ENCODE results near the gene AP2A1.

Gene AP2A1

DNA sequence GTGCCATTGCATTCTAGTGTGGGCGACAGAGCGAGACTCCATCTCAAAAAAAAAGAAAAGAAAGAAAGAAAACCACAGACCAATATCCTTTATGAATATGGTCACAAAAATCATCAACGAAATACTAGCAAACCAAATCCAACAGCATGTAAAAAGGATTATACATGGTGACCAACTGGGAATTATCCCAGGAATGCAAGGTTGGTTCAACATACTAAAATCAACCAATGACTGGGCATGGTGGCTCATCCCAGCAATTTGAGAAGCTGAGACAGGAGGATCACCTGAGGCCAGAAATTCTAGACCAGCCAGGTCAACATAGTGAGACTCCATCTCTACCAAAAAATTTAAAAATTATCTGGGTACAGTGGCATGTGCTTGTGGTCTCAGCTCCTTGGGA, 10.8 kb upstream of the AP2A1 start:
- Mint-ChIP-seq H3K4me1 (ENCODE audit: low read depth) (no peaks in the 10 kb centered on the region), H3K27ac (no peak overlapping the region), H3K27me3 (no peaks in the 10 kb centered on the region), H3K4me3 (no peak overlapping the region), H3K9me3 (ENCODE audit: low read depth) (no peaks in the 10 kb centered on the region), H3K36me3 (no peaks in the 10 kb centered on the region)

DNA sequence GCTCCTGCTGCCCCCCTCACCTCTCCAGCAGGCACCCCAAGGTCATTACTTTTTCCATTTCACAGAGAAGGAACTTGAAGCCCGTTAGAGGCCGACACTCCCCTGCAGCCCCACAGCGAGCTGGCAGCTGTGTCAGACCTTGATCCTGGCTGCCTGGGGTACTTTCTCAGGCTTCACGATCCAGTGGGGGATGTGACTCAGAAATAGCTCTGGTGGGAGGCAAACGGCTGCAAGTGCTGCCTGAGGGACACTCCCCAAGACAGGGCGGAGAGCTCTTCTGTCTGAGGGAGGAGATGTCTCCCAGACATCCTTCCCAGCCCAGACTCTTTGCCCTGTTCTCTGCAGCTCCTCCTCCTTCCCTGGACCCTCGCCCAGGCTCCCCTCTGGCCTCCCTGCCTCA, 8.5 kb upstream of the AP2A1 start:
- Mint-ChIP-seq H3K4me3 (no peak overlapping the region), H3K4me1 (ENCODE audit: low read depth) (peaks cover 1% of the 10 kb centered on the region), H3K9me3 (ENCODE audit: low read depth) (no peaks in the 10 kb centered on the region), H3K27me3 (no peaks in the 10 kb centered on the region), H3K36me3 (no peaks in the 10 kb centered on the region), H3K27ac (no peak overlapping the region)

DNA sequence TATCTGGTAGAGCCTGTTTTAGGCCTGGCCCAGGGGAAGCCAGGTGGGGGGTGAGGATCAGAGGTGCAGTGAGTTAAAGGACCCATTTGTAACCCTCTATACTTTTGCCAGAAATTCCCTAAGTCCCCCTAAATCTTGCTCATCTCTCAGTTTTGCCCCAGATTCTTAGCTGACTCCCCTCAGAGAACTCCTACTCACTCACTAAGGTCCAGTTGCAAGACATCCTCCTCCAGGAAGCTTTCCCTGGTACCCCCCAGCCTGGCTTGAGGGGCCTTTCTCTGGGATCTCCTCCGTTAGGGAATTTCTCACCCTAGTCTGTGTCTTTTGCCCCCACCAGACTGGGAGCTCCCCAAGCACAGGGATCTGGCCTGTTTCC, 5.6 kb upstream of the AP2A1 start:
- no peaks in the 10 kb centered on the region for H3K9me3 Mint-ChIP-seq (ENCODE audit: low read depth)

DNA sequence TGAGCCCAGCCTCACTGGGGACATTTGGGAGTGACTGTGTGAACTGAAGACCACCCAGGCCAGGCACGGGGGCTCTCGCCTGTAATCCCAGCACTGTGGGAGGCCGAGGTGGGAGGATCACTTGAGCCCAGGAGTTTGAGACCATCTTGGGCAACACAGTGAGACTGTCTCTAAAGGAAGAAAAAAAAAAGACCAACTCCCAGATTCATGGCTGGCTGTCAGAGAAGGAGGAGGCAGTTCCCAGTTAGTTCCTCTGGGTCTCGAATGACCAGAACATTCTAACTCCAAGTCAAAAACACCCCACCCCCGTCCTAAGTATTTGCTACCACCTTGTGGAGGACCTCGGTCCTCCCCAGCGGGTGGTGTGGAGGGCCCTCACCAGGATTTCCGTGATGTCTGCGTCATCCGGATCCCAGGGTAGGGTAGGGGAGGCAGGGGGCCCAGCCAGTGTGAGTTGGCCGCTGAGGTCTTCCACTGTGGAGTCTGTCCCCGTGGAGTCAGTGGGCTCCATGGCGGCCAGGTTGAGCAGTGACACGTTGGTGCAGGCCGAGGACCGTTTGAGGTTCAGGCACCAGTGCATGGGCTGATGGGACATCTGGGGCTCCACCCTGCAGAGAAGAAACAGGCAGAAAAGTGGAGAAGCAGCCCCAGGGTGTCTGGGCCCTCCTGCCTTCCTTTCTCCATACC, 5.0 kb upstream of the AP2A1 start:
- Mint-ChIP-seq H3K36me3 (no peaks in the 10 kb centered on the region), H3K4me3 (no peak overlapping the region), H3K27me3 (no peaks in the 10 kb centered on the region), H3K4me1 (ENCODE audit: low read depth) (peaks cover 10% of the 10 kb centered on the region), H3K9me3 (ENCODE audit: low read depth) (no peaks in the 10 kb centered on the region), H3K27ac (no peak overlapping the region)

More for the DNA sequence above, 5.6 kb upstream of the AP2A1 start:
- Mint-ChIP-seq H3K27me3 (no peaks in the 10 kb centered on the region), H3K27ac (no peak overlapping the region), H3K4me3 (no peak overlapping the region), H3K4me1 (ENCODE audit: low read depth) (peaks cover 8% of the 10 kb centered on the region), H3K36me3 (no peaks in the 10 kb centered on the region)

DNA sequence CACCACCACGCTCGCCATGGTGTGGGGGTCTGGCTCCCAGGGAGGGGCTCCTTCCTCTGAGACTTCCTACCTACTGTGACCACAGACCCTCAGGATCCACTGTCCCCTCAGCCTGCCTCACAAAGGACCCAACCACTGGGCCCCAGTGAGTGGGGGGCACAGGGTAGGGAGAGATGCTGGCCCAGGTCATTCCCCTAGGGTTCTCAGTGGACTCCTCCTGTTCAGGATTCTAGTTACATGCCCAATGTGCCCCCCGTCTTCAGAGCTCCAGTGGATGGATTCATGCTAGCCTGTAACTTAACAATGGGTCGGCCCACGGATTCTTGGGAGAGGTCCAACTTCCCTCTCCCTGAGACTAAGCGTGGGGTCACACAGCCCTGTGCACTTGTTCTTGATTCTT, 3.6 kb upstream of the AP2A1 start, which contains the start of gene TSKS:
Gene TSKS, minus strand, starts transcription at position 77 of the 400 bp plus-strand sequence. Its CDS starts 59 bp downstream, at position 18.
- H3K27me3 Mint-ChIP-seq: no peaks in the 10 kb centered on the region
- H3K36me3 Mint-ChIP-seq: no peaks in the 10 kb centered on the region
- peaks cover 20% of the 10 kb centered on the region for H3K4me1 Mint-ChIP-seq (ENCODE audit: low read depth)
- no peaks in the 10 kb centered on the region for H3K9me3 Mint-ChIP-seq (ENCODE audit: low read depth)
- H3K4me3 Mint-ChIP-seq: no peak within 1 kb of the TSS
- peak within 1 kb of the TSS; percentile 23 for H3K27ac Mint-ChIP-seq

DNA sequence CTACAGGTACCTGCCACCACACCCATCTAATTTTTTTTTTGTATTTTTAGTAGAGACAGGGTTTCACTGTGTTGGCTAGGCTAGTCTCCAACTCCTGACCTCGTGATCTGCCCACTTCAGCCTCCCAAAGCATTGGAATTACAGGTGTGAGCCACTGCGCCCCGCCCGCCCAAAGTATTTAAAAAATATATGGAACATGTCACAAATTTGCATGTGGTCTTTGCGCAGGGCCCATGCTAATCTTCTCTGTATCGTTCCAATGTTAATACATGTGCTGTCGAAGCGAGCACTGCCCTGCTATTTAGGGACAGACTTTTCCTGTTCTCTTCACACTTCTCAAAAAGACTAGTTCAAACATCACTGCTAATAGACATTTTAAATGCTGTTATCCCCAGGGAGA, 2.5 kb upstream of the AP2A1 start:
- no peak overlapping the region for H3K27ac Mint-ChIP-seq
- H3K4me1 Mint-ChIP-seq (ENCODE audit: low read depth): peaks cover 29% of the 10 kb centered on the region
- H3K36me3 Mint-ChIP-seq: no peaks in the 10 kb centered on the region
- H3K9me3 Mint-ChIP-seq (ENCODE audit: low read depth): no peaks in the 10 kb centered on the region
- H3K4me3 Mint-ChIP-seq: no peak overlapping the region
- no peaks in the 10 kb centered on the region for H3K27me3 Mint-ChIP-seq

DNA sequence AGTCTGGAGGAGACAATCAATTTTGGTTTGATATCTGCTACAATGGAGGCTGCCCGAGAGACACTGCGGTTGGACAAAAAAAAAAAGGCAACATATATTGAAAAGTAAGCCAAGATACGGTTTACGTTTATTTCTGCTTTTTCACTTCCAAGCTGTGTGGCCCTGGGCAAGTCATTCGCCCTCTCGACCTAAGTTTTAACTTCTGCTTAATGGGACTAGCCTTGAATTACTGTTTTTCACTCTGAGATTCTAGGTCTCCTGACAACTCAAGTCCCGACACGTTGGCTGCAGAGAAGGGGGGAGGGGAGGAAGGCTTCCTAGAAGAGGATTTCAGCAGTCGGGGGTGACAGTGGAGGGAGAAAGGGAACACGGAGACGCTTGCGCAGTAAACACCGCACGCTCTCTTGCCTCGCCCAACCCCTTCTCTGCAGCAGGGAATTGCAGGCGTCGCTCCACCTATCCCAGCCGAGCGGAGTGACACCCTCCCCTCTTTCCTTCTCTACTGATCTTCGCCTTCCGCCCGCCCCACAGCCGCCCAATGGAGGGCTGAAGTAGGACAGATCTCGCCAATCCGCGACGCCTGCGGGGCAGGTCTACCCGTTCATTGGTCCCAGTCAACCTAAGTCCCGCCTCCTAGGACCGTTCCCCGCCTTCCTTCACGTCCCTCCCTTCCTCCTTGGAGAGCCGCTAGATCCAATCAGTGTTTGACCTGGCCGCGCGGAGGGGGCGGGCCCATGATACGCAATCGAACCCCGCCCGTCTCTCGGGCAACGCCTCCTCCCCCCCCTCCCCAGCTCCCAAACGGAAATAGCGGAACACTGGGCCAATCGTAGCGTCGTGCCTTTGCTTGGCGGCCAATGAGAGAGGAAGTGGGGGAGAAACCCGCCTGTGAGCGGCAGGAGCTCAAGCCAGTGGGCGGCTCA, 533 bp upstream of the AP2A1 start:
- no peaks in the 10 kb centered on the region for H3K9me3 Mint-ChIP-seq (ENCODE audit: low read depth)
- peak overlapping the region; percentile 93 for H3K27ac Mint-ChIP-seq
- H3K36me3 Mint-ChIP-seq: no peaks in the 10 kb centered on the region
- no peaks in the 10 kb centered on the region for H3K27me3 Mint-ChIP-seq
- H3K4me1 Mint-ChIP-seq (ENCODE audit: low read depth): peaks cover 37% of the 10 kb centered on the region
- peak overlapping the region; percentile 90 for H3K4me3 Mint-ChIP-seq

DNA sequence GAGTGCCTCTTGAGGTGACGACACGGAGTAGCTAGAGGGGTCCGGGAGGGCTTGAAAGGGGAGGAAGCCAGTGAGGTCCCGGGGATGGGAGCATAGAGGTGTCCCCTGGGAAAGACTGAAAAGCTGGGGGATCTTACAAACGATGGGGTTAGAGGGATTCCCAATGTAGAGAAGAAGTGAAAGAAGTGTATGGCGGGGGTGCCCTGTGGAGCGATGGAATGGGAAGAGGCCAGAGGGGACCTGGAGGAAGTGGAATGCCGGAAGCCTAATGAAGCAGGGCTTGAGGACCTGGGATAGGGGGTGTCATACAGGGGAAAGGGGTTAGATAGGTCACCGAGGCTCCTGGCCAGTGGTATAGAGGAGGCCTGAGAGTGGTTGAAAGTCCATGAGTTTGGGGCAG, 580 bp downstream of the AP2A1 start:
- Mint-ChIP-seq H3K27ac (peak overlapping the region; percentile 77), H3K4me3 (peak overlapping the region; percentile 93), H3K9me3 (ENCODE audit: low read depth) (no peaks in the 10 kb centered on the region), H3K4me1 (ENCODE audit: low read depth) (peaks cover 40% of the 10 kb centered on the region), H3K27me3 (no peaks in the 10 kb centered on the region), H3K36me3 (no peaks in the 10 kb centered on the region)

DNA sequence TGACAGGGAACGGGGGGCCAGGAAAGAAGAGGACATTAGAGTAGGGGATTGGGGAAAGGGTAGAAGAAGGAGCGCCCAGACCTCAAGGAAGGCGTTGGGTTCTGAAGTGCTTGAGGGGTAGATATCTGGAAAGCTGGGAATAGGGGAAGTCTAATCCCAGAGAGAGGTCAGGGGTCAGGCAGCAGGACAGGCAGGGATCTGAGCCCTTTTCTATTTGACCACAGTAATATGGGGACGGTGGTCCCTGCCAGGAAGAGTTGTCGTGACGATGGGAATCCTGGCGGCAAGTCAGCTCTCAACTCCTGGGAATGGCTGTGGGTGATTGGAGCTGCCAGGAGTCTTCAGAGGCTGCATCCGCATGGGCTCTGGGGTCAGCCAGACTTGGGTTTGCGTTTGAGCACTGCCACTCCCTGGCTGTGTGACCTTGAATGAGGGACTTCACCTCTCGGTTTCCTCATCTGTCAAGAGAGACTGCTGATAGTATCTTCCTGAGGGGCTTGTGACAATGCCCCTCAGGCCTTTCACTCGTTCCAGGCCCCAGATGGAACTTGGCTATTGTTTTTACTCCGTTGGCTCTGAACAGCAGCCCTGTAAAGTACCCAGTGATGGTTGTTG, 1.3 kb downstream of the AP2A1 start:
- no peaks in the 10 kb centered on the region for H3K36me3 Mint-ChIP-seq
- H3K27ac Mint-ChIP-seq: no peak overlapping the region
- H3K4me3 Mint-ChIP-seq: peak overlapping the region; percentile 93
- no peaks in the 10 kb centered on the region for H3K9me3 Mint-ChIP-seq (ENCODE audit: low read depth)
- H3K27me3 Mint-ChIP-seq: no peaks in the 10 kb centered on the region
- H3K4me1 Mint-ChIP-seq (ENCODE audit: low read depth): peaks cover 40% of the 10 kb centered on the region

DNA sequence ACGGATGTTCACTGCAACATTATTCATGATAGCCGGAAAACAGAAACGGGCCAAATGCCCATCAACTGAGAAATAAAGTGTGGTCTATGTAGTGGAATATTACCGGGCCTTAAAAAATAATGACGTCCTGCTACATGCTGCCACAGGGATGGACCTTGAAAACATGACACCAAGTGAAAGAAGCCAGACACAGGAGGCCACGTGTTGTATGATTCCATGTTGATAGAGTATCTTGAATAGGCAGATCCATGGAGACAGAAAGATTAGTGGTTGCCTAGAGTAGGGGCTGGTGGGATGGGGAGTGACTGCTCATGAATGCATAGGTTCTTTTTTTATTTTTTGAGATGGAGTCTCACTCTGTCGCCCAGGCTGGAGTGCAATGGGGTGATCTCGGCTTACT, 3.7 kb downstream of the AP2A1 start:
- Mint-ChIP-seq H3K27me3 (no peaks in the 10 kb centered on the region), H3K36me3 (no peaks in the 10 kb centered on the region), H3K27ac (no peak overlapping the region), H3K4me1 (ENCODE audit: low read depth) (peaks cover 38% of the 10 kb centered on the region), H3K4me3 (no peak overlapping the region), H3K9me3 (ENCODE audit: low read depth) (no peaks in the 10 kb centered on the region)

DNA sequence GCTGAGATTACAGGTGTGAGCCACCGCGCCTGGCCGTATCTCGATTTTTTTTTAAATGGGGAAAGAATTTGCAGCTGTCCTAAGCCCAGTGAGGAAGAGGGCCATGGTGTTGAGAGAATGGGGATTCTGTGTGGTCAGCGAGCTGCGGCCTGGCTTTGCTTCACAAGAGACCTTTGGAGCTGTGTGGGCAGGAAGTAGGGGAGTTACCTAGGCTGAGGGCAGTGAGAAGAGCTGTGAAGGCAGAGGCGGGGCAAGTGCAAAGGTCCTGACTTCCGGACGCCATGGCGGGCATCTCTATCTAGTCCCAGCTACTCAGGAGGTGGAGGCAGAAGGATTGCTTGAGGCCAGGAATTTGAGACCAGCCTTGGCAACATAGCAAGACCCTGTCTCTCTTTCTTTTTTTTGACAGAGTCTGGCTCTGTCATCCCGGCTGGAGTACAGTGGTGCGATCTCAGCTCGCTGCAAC, 4.9 kb downstream of the AP2A1 start:
- Mint-ChIP-seq H3K4me1 (ENCODE audit: low read depth) (peaks cover 37% of the 10 kb centered on the region), H3K9me3 (ENCODE audit: low read depth) (no peaks in the 10 kb centered on the region), H3K27ac (no peak overlapping the region), H3K36me3 (no peaks in the 10 kb centered on the region), H3K27me3 (no peaks in the 10 kb centered on the region), H3K4me3 (no peak overlapping the region)

DNA sequence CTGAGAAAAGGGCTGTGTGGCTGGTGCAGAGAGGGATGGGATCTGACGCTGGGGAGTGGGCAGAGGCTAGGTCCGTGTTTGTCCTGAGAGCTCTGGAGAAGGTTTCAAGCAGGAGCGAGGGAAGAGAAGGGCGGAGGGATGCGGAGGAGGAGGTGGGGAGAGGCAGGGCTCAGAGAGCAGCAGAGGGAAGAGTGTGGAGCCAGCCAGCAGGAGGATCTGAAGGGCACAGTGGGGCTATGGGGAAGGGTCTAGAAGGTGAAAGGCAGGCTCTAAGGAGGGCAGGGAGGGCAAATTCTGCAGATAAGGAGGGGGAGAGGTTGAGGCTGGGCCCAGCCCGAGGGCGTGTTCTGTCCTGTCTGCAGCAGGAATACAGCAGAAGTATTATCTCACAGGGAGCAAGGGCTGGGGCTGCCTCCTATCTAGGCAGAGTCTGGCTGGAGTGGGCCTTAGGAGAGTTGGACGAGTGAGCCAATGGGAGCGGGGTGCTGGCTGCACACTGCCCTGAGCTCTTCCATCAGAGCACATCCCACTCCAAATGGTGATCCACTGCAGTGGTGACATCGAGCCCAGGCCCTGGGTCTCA, 6.1 kb downstream of the AP2A1 start:
- H3K27ac Mint-ChIP-seq: no peak overlapping the region
- H3K27me3 Mint-ChIP-seq: no peaks in the 10 kb centered on the region
- peaks cover 30% of the 10 kb centered on the region for H3K4me1 Mint-ChIP-seq (ENCODE audit: low read depth)
- H3K4me3 Mint-ChIP-seq: no peak overlapping the region
- H3K36me3 Mint-ChIP-seq: no peaks in the 10 kb centered on the region
- no peaks in the 10 kb centered on the region for H3K9me3 Mint-ChIP-seq (ENCODE audit: low read depth)

DNA sequence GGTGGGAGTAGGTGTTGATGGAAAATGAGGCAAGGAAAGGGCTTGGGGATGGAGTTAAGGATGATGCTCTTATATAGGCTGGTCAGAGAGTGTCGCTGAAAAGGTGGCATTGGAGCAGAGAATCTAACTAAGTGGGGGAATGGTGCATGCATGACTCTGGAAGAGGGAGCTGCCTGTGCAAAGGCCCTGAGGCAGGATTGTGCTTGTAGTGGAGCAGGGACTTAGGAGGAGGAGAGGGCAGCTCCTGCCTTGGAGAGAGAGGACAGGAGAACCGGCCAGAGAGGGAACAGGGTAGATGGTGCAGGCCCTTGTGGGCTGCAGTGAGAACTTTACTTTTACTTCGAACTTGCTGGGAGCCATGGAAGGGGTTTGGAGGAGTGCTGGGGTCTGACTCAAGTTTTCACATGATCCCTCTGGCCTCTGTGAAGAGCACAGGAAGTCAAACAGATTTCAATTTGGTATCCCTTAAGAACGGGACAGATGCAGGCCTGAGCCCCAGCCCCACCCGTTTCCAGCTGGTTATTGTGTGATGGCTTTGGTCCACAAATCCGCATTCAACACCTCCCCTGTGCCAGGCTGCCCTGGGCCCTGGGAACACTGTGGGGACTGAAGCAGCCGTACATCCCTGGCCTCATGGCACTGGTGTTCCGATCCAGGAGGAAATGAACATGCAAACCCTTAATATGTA, 7.0 kb downstream of the AP2A1 start:
- Mint-ChIP-seq H3K36me3 (no peaks in the 10 kb centered on the region), H3K4me3 (no peak overlapping the region), H3K27ac (no peak overlapping the region), H3K4me1 (ENCODE audit: low read depth) (peaks cover 21% of the 10 kb centered on the region), H3K9me3 (ENCODE audit: low read depth) (no peaks in the 10 kb centered on the region), H3K27me3 (no peaks in the 10 kb centered on the region)

DNA sequence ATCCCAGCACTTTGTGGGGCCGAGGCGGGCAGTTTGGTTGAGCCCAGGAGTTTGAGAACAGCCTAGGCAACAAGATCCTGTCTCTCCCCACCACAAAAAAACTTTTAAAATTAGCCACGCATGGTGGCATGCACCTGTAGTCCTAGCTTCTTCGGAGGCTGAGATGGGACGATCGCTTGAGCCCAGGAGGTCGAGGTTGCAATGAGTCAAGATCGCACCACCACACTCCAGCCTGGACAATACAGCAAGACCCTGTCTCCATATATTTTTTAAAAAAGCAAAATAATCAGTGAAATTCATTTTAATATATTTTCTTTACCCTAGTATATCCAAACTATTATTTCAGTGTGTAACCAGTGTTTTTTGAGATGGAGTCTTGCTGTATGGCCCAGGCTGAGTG, 8.2 kb downstream of the AP2A1 start:
- Mint-ChIP-seq H3K27ac (no peak overlapping the region), H3K9me3 (ENCODE audit: low read depth) (no peaks in the 10 kb centered on the region), H3K4me3 (no peak overlapping the region), H3K27me3 (no peaks in the 10 kb centered on the region), H3K4me1 (ENCODE audit: low read depth) (peaks cover 14% of the 10 kb centered on the region), H3K36me3 (no peaks in the 10 kb centered on the region)

All from activated naive CD8-positive, alpha-beta T cell (primary cell).